GM21390 (cell line): Measurements from ENCODE around the gene SMYD2.

Source experiments
- ATAC-seq: cut with Tn5 transposase; IDR thresholded peaks from one replicate; pipeline ENCODE4 v1.9.1; 2021; ENCODE audit not compliant: unreplicated experiment

Gene SMYD2

GRCh38 chr1:214281021-214281719 lies at the start of gene SMYD2:
SMYD2 (plus strand) TSS chr1:214281159; CDS start chr1:214281255, 96 bp downstream.
- peak; percentile 76 for ATAC-seq

- no peak for ATAC-seq
Observed at GRCh38 chr1:214233856-214234634, 46.9 kb upstream of the SMYD2 start.

GRCh38 chr1:214234635-214235025 lies 46.3 kb upstream of the SMYD2 start:
- ATAC-seq, result no peak

GRCh38 chr1:214236477-214236876 lies 44.5 kb upstream of the SMYD2 start:
- ATAC-seq, result no peak

- ATAC-seq, result no peak
Observed at GRCh38 chr1:214241060-214241459, 39.9 kb upstream of the SMYD2 start.

- ATAC-seq, result no peak
Observed at GRCh38 chr1:214244252-214244651, 36.7 kb upstream of the SMYD2 start.

- no peak for ATAC-seq
Observed at GRCh38 chr1:214244841-214245240, 36.1 kb upstream of the SMYD2 start.

- ATAC-seq, result no peak
Observed at GRCh38 chr1:214247501-214248041, 33.4 kb upstream of the SMYD2 start.

GRCh38 chr1:214248311-214249085 lies 32.5 kb upstream of the SMYD2 start:
- no peak for ATAC-seq

GRCh38 chr1:214249651-214250050 lies 31.3 kb upstream of the SMYD2 start:
- no peak for ATAC-seq

- ATAC-seq, result no peak
Observed at GRCh38 chr1:214251354-214251753, 29.6 kb upstream of the SMYD2 start.

- ATAC-seq, result no peak
Observed at GRCh38 chr1:214255509-214255908, 25.4 kb upstream of the SMYD2 start.

- ATAC-seq, result peak; percentile 40
Observed at GRCh38 chr1:214259353-214259977, 21.5 kb upstream of the SMYD2 start.

- ATAC-seq, result no peak
Observed at GRCh38 chr1:214260561-214261205, 20.3 kb upstream of the SMYD2 start.

GRCh38 chr1:214261206-214262123 lies 19.5 kb upstream of the SMYD2 start:
- ATAC-seq, result peak; percentile 94

- no peak for ATAC-seq
Observed at GRCh38 chr1:214264196-214264595, 16.8 kb upstream of the SMYD2 start.

GRCh38 chr1:214264976-214265375 lies 16.0 kb upstream of the SMYD2 start:
- no peak for ATAC-seq

- ATAC-seq, result no peak
Observed at GRCh38 chr1:214270097-214270650, 10.8 kb upstream of the SMYD2 start.
